Stimulated activated CD4-positive, alpha-beta T cell treated with anti-CD3 and anti-CD28 coated beads, TNF-alpha, amount 100 ng/mL, for 1 hour (primary cell): ENCODE data around the gene ARL8A.

Experiments used
- DNase-seq, 3 donors: peaks; one replicate each; pipeline ENCODE4 v3.0.0-alpha.2; 2020; ENCODE audit warnings: low read depth in 3 of 3, low spot score in 1 of 3

Gene ARL8A

GRCh38 chr1:202084791-202085681 lies 59.5 kb downstream of the ARL8A start:
- no peak for DNase-seq
